GM10266 (cell line): ENCODE results near the gene SPDL1.

Source experiments
- DNase-seq: peaks from one replicate; pipeline ENCODE4 v3.0.0; 2012; ENCODE audit errors: extremely low spot score
- TF ChIP-seq, protein P1 (sequence below): IDR thresholded peaks from 2 replicates; pipeline ENCODE4 v1.5.1; 2012; ENCODE audit warnings: mild to moderate bottlenecking, low read depth; ENCODE audit not compliant: control insufficient read depth, insufficient read depth; ENCODE audit errors: missing control alignments

SPDL1 gene

DNA sequence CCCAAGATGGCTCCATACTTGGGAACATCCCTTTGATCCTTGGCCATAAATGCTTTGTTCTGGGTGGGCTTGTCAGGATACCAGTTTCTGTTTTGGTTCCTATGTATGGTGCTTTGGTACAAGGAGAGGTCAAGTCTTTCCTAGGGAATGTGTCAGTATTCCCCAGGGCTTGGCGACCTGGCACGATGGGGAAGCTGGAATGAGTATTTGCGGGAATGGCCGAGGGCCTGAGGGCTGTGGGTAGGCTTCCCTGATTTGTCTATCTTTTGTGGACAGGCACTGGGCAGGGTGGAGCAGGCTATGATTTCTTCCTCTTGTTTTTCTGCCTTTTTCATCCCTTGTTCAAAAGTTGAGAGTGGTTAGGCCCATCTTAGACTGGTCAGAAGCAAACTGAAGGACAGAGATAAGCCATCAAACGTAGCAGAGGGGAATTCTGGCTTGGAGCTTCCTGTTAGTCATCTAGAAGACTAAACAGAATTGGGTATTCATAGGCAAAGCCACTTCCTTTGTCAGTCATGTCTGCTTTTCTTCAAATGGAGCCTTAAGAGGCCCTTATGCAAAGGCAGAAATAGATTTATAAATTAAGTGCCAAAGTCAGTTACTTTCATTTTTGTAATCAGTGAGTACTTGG lies 67.2 kb downstream of the SPDL1 start:
- DNase-seq: peak; percentile 34
- TF ChIP-seq, protein P1, sequence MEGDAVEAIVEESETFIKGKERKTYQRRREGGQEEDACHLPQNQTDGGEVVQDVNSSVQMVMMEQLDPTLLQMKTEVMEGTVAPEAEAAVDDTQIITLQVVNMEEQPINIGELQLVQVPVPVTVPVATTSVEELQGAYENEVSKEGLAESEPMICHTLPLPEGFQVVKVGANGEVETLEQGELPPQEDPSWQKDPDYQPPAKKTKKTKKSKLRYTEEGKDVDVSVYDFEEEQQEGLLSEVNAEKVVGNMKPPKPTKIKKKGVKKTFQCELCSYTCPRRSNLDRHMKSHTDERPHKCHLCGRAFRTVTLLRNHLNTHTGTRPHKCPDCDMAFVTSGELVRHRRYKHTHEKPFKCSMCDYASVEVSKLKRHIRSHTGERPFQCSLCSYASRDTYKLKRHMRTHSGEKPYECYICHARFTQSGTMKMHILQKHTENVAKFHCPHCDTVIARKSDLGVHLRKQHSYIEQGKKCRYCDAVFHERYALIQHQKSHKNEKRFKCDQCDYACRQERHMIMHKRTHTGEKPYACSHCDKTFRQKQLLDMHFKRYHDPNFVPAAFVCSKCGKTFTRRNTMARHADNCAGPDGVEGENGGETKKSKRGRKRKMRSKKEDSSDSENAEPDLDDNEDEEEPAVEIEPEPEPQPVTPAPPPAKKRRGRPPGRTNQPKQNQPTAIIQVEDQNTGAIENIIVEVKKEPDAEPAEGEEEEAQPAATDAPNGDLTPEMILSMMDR: no peak

DNA sequence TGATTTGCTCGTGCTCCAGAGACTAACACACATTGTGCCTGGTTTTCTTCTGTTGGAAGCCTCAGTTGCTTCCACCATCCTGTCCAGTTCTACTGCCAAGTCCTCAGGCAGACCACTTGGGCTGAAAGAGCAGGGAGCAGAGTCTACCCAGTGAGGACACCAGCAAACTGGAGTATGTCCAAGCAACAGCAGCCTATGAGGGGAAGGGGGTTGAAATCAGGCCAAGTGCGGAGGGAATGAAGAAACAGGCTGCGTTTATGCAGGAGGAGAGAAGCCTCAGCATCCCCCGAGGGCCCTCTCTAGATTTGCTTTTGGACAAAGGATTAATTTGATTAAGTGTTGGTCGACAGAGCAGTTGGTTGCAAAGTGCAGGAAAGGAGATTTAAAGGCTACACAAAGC lies 68.0 kb downstream of the SPDL1 start:
- no peak for DNase-seq
- TF ChIP-seq, protein P1: no peak

- TF ChIP-seq, protein P1: no peak
- no peak for DNase-seq
These were observed 68.5 kb downstream of the SPDL1 start for GRCh38 chr5:169652057-169652456.

DNA sequence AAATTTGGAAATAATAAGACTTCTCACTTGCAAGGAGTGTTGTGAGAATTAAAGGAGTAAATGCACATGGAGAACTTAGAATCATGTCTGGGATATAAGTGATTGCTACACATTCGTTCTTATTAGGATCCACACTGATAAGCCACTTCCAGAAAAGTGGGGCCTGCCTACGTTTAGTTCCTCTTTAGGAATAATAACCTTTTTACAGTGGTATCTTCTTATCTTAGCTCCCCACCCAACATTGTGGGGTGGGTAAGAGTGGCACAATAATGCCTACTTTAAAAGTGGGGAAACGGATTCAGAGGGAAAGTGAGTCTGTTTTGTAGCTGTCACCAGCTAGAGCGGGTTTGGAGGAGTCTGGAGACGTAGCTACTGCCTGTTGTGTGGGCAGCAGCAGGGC lies 69.5 kb downstream of the SPDL1 start:
- TF ChIP-seq, protein P1: no peak
- no peak for DNase-seq
